Inferior parietal cortex (tissue), 1 donor: Measurements from ENCODE around the gene NUFIP1.
"Not testable (repeated sequence)": the region's sequence is repeated elsewhere in the genome, so short reads cannot be mapped to it uniquely, and the experiment has no call there.

Experiments
- DNase-seq: peaks from one replicate; pipeline ENCODE4 v3.0.0-alpha.2; 2016; ENCODE audit errors: extremely low spot score

NUFIP1 gene

DNA sequence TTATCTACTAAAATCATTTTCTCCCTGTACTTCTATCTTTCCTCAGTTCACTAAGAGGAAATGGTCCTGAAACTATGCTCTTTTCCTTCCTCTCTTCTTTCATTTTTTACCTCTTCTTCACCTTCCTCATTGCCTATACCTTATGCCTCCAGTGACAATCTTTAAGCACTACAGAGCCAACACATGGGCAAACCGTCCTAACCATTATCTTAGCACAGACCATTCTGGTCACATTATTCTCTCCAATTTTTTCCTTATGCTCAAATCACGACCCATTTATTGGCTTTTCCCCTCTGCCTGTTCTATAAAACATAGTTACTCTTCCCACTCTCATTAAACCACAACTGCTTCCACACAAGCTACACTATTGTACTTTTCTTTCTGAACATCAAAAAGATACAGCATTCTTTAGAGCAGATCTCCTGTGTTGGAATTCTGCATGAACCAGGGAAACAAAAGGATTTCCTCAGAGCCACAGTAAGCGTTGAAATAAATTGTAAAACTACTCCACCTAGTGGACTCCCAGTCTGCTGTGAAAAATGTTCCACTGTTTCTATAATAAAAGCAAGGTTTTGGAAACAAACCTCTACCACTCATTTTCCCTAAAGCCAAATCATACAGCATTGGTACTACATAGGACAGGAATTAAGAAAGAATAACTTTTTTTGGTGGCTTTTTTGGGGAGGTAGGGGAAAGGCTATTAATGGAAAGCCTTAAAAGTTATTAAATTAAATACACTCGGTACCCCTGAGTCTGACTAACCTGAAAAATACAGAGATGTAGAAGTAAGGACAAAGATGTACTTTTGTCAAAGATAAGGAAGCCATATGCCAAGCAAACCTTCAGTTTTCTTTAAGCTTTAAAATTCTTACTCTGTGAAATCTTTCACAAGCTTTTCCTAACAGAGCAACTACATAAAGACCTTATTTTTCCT is 19.5 kb downstream of the NUFIP1 start:
- peak; percentile 92 for DNase-seq

DNA sequence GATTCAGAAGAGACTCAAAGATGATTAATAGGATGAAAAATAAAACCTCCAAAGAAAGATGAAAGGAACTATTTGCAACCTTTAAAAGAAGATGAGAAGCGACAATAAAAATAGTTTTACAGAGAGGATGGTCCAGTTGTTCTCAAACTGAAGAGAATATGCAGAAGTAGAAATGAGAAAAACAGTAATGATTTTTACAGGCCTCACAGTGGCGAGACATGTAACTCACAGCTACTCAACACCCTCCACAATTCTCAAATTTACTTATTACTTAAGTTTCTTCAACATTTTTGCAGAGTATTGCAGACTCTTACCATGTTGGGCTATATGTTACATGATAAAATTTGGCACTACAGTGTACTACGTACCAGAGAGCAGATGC is 20.8 kb downstream of the NUFIP1 start:
- no peak for DNase-seq

DNA sequence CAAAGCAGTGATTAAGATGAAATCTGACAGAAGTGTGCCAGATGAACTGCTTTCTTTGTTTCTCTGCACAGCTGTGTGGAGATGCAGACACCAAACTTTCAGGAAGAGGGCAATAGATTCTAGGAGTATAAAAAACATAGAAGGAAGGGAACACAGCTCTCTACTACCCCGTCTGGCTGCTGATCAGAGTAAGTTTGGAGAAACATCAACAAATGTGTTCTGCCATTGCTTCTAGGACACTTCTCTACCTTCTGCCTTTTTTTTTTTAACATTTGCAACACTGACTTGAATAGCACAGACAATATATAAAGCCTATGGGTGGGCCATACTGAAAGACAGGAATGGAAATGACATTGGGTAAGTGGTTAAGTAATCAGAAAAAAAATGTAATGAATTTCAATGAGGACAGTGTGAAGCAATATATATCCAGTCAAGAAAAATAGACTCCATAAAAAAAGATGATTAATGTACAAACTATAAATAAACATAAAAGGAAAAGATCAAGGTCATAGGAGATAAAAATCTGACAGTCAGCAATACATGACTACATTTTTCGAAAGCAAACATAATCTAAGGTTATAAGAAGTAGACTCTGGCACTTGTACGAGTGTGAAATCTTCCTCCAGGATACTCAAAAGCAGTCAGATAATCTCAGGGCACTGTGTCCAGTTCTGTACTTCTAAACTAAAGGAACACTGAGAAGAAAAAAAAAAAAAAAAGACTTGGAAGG is 21.4 kb downstream of the NUFIP1 start:
- DNase-seq = no peak

DNA sequence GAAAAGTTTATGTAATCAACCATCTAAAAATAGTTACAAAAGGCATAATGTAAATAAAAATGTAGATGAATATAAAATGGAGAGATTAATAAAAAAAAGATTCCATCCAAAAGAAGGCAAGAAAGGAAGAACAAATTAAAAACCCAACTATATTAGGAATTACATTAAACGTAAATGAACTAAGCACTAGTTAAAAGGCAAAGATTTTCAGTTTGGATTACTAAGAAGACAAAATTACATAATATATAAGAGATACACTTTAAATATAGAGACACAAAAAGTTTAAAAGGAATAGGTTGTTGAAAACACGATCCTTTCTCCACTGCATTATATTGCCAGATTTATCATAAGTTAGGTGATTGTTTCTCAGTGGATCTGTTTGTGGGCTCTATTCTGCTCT is 27.3 kb downstream of the NUFIP1 start:
- no peak for DNase-seq

DNA sequence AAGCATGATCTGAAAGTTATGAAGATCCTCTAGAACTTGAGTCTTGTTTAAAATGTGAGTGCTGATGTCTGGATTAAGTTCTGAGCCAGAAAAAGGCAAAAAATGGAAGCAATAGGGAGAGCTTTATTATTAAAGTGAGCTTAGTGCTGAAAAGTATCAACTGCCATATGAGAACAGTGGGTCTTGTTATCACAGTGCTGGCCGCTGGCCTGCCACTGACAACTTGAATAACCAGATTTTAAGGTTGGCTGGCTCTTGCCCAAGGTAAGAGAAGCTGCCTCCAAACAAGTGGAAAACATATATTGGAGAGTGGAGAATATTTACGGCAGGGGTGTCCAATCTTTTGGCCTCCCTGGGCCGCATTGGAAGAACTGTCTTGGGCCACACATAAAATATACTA is 33.9 kb downstream of the NUFIP1 start:
- DNase-seq = no peak

DNA sequence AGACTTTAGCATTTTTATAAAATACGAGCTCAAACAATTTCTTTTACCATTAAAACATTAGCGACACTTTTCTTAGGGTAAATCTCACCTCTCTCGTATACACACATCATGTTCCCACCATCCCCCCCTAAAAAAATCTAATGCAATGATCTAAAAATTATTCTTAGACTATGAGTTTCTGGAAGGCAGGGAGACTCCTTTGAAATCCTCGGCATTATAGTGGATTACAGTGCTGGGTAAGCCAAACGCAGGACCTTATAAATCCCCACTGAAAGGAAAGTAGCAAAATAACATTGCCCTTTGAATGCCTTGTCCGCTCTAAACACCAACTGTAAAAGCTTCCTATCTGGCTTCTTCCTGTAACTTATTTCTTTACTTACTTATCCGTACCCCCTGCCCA is 35.0 kb downstream of the NUFIP1 start:
- no peak for DNase-seq

DNA sequence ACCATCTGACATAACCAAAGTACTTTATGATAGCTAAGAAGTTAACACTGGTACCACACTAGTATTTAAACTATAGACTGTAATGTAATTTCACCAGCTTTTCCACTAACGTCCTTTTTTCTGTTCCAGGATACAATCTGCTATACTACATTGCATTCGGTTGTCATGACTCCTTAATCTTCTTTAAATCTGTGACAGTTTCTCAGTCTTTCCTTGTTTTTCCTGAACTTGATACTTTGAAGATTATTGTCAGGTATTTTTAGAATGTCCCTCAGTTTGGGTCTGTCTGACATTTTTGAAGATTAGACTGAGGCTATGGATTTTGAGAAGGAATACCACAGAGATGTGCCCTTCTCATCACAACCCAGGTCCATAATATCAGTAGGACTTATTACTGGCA is 36.6 kb downstream of the NUFIP1 start:
- DNase-seq = no peak

DNA sequence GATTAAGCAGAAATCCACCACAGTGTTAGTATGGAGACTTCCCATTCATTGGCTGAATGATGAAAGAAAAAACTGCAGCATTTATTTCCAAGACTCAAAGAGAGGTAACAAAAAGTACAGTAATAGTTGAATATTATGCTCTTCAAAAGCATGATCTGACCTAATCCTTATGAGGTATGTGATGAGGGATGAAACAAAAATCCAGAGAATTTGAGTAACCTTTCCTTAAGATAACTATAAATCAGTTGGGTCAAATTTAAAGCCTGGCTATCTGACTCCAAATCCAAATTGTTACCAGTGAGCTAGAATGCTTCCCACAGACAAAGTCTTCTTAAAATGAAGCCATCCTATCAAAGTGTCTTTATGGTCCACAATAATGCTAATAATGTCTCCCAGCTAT is 38.1 kb downstream of the NUFIP1 start:
- no peak for DNase-seq

DNA sequence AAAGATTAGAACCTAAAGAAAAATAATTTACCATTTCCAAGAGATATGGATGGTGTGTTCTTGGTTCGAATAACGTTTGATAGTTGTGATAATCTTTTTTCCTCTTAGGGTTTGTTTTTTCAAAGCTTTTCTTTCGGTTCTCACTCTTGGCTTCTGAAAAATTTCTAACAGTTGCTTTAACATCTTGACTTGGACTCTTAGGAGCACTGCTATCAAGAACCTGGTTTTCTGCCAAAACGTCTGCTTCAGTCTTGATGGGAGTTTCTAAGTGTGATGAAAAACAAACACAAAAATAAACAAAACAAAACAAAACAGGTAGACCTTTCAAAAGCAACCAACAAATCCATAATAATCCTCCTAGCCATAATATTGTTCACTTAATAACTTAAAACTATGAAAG is 45.9 kb downstream of the NUFIP1 start:
- not testable (repeated sequence) for DNase-seq

DNA sequence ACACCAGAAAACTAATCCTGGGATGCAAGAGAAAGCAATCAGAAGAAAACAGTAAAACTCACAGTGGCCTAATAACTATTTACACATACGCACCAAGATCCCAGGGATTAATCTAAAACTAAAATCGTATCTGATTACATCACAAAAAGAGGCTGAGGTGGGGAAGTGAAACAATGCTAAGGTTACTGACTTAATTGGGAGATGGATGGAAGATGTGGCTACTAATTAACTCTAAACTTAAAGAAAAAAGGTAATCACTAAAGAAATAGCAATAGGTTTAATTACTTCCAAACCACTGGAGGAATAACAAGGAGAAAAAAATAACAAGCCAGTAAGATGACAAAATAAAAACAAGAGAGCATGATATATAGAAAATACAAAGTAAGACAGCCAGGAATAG is 50.4 kb downstream of the NUFIP1 start:
- DNase-seq = no peak

DNA sequence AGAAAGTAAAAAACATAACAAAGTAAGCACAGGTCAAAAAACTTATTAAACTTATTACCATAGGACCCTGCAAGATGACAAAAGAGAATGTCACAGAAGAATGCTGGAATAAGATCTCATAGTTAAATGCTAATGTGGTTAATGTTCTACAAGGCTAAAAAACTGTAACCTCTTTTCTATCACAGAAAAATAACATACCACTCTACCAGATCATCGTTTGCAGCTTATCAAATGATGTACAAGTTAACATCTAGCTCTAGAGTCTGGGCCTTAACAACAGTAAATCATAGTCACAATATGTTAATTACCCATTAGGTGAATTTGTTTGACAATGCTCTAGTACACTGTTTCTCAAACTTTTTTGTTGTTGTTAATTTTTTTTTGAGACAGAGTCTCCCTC is 53.0 kb downstream of the NUFIP1 start:
- no peak for DNase-seq

DNA sequence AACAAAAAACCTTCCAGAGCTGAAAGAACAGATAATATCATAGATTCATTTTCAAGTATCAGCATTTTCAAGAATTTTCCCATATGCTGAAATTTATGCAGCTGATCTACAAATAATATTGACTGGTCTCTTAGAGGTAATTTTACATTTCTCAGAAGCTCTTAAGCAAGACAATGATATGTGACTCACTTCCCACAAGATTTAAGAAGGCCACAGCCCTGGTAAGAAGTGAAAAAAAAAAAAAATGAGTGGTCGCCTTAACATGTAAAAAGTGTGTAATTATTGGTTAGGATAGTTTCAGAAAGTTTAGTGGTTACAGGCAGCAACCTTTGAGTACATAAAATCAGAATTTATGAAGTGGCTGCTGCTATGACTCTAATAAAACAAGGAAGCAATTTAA is 54.5 kb downstream of the NUFIP1 start:
- DNase-seq = no peak

DNA sequence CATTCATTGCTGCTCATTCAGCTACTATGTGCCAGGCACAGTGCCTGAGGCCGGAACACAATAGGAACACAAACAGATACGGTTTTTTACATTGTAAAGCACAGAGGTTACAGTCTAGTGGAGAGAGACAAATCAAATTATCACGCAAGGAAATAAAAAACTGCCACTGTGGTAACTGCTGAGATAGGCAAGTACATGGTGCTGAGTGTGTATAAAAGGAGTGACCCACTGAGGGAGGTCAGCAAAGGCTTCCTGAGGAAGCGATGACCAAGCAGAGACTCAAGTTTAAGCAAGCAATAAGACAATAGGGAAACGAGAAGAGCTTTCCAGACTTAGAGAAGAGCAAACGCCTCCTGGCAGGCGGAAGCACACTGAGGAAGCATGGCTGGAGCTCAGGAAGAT is 56.4 kb downstream of the NUFIP1 start:
- no peak for DNase-seq

DNA sequence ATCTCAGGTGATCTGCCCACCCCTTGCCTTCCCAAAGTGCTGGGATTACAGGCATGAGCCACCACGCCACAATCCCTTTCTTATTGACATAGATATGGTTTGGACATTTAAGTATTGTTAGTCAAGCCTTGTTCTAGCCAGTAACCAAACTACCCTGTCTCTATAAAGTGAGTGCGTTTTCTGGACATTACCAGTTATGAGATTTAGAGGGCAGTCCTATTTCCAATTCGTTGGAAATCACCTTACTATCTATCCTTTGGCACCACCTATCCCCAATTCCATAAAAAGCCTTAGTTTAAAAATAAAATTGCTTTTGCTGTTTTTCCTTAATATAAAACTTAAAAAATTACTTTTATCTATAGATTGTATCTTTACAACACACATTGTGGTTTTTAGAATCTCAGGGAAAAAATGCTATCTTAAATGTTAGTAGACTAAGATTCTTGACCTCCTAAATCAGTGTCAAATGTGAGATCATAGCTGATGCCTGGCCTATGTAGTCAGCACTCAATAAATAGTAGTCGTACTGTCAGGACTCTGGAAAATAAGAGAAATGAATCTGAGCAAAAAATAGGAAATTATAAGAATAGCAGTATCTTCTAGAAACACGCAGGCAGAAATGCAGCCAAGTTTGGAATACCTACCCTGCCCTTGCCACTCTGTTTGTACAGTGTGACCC is 57.0 kb downstream of the NUFIP1 start:
- no peak for DNase-seq

DNA sequence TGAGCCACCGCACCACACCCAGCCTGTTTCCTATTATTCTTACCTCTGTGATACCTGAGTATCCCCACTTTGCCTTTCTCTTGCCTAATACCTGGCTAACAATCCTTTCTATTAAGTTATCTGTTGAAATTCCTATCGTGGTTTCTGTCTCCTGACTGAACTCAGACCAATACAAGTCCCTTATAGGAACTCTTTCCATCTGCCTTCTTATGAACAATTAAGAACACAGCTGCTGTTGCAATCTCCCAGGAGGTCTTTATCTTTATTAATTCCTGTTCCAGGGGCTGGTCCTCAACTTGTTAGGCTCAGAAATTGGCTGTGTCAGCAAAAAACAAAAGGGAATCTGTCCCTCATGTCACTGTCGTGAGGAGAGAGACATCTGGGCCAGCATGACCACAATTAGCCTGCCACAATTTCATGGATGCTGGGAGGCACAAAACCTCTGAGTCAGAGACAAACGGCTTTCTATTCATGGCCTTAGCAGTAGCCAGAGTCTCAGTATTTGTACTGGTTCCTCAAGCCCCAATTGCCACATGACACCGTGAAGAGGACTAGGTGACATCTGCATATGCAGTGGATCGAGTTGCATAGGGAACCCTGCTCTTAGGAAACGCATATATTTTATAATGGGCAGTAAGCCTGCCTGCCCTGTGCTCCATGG is 58.2 kb downstream of the NUFIP1 start:
- no peak for DNase-seq

DNA sequence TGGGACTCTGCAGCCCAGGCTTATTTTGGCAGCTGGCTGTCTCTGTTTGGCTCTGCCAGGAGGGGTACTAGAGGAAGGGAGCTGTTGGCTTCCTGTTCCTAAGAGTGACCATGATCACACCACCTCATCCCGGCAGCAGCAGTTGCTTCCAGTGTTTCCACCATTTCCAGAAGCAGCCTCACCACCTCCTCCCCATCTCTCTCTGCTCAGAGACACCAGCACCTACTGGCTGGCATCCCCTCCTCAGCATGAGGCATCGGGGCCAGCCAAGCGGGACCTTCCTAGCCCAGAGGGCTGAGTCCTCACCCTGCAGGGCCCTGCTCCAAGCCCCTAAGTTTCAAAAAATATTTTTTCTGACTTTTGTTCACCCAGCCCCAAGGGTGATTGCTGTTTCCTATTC is 59.0 kb downstream of the NUFIP1 start:
- no peak for DNase-seq

DNA sequence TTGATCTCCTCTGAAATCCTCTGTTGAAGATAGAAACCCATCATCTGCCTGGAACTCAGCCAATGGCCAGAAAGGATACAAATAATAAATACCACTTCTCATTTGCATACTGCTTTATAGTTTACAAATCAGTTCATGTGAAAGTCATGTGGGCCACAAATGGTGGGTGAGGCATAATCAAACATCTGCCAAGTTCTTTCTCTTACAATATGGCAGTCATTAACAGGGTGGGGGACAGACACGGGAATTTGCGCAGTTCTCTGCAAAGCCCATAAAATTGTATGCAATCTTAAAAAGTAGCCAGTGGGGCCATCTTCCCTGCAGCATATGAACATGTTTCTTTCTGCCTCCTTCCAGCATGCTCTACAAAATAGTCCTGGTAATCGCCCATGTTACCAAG is 59.6 kb downstream of the NUFIP1 start:
- DNase-seq = no peak

DNA sequence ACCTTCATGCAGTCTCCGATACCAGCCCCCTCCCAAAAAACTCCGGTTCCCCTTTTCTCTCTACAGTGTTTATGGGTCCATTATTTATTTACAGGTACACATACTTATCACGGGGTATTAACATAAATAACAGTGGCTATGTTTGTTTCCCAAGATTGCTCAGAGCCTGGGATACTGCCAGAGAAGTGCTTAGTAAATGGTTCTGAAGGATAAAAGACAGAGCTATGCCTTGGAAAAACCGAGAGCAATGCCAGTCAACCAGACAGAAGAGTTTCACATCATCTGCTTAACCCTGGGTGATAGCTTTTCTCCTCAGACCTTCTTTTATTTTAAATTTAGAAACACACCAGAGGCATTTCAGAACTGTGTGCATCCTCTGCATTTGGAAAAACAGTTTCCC is 61.3 kb downstream of the NUFIP1 start:
- DNase-seq = no peak

DNA sequence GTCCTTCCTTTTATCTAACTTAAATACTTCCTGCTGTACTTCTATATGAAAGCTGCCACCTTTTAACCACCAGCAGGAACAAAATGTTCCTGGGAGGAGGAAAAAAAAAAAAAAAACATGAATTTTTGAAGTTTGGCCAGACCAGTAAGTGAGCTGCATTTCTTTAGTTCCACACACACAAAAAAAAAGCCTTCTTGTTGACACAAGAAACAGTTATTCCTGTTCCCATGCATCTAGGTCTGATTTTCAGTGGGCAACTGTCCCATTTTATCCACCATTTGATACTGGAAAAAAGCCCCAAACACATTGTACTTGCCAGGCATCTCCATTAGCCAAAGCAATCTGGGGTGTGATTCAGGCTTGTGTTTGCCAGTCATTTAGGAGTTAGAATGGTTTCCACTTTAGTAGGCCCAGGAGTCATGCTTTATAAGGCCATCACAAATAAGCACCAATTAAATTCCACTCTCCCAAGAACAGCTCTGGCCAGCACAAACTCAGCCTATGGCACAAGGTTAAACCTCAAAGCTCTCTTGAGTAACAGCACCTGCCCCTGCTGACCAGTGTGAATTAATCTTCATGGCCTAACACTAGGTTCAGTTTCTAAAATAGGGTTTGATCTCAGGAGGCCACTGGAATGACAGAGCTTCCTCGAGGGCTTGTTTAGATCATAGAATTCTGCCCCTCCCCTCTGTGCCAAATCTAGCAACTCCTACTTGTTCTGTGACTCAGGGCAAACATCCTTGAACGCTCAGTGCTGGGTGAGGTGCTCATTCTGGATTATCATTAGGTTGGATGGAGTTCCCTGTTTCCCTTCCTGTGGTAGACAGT is 67.1 kb downstream of the NUFIP1 start:
- no peak for DNase-seq

DNA sequence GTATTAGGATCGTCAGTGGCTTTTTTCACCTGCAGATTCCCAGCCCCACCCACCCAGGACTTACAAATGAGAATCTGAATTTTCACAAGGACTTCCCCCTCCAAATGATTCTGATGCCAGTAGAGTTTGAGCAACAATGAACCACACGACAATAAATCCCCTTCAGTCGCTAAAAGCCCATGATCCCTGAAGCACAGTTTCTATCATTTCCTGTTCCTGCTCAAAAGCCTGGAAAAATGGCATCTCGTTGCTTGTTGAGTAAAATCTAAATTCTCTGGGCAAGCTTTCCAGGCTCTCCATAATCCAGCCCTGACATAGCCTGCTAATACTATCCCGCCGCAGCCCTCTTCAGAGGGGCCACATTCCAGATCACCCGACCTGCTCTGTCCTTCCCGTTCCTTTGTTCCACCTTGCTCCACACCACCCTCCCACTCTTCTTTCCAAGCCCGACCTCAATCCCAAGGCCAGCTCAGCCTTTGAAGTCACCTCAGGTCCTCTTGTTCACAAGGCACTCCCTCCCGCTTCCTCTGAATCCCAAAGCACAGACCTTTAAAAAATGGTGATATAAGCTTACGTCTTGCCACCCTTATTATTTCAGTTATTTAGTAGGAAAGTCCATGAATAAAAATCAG is 67.9 kb downstream of the NUFIP1 start:
- DNase-seq = no peak

DNA sequence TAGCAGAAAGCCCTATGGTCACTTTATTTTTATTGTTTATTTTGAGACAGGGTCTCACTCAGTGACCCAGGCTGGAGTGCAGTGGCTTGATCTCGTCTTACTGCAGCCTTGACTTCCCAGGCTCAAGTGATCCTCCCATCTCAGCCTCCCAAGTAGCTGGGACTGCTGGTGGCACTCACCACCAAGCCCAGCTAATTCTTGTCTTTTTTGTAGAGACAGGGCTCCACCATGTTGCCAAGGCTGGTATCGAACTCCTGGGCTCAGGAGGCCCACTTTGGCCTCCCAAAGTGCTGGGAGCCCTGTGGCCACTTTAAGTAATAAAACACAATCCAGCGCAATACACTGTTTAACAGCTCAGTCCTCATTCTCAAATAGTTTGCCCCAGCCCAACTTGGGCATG is 69.3 kb downstream of the NUFIP1 start:
- no peak for DNase-seq
